PC-3 (cell line): ENCODE results near the gene PCDHB12. TPM values are rescaled to one million over a fixed set of nuclear protein-coding genes. Genes with fewer than 3 reads are reported as not detected.
"Not testable (repeated sequence)": the region's sequence is repeated elsewhere in the genome, so short reads cannot be mapped to it uniquely, and the experiment has no call there.

Source experiments
- ATAC-seq: fragments of 200-7000 bp; cut with Tn5 transposase; 2 replicates; pipeline ENCODE4 v1.9.1; 2020; ENCODE audit warnings: mild to moderate bottlenecking, moderate library complexity
- BruUV-seq: library from RNA; stranded (reverse); fragments of 400-500 nt; replicated peaks from 2 replicates; lab custom pipeline; 2021; lab: Mats Ljungman, UMichigan
- CTCF ChIA-PET: fragments of 300-600 bp; sonication (Branson Sonifier 250); formaldehyde crosslinking; loops from one replicate; lab custom pipeline; 2022; ENCODE audit warnings: antibody characterized with exemption; lab: Charles Lee
- POLR2A ChIA-PET: fragments of 300-600 bp; sonication (Branson Sonifier 250); formaldehyde crosslinking; loops from one replicate; lab custom pipeline; 2022; ENCODE audit warnings: antibody characterized with exemption; ENCODE audit not compliant: unreplicated experiment; lab: Charles Lee
- DNase-seq: peaks from one replicate; pipeline ENCODE4 v3.0.0-alpha.2; 2015
- H2AFZ ChIP-seq: fragments of 300-600 bp; sonication (generic); 2 replicates; pipeline ENCODE4 v1.6.0; 2016; ENCODE audit warnings: antibody characterized with exemption, low read length
- H3F3A ChIP-seq: fragments of 300-600 bp; sonication (generic); one replicate; pipeline ENCODE4 v1.6.0; 2017; ENCODE audit warnings: antibody characterized with exemption, low read length, control low read depth, mild to moderate bottlenecking; ENCODE audit not compliant: unreplicated experiment
- H3K27ac ChIP-seq: fragments of 300-600 bp; sonication (generic); 2 replicates; pipeline ENCODE4 v1.5.1; 2016; ENCODE audit warnings: mild to moderate bottlenecking, low read length
- H3K27me3 ChIP-seq: fragments of 300-600 bp; sonication (generic); 2 replicates; pipeline ENCODE4 v1.6.1; 2016; ENCODE audit warnings: low read length, mixed read lengths
- H3K36me3 ChIP-seq: fragments of 300-600 bp; sonication (generic); 2 replicates; pipeline ENCODE4 v1.6.1; 2016; ENCODE audit warnings: low read depth, mixed run types, low read length, mixed read lengths
- H3K4me1 ChIP-seq: fragments of 300-600 bp; sonication (generic); 2 replicates; pipeline ENCODE4 v1.5.1; 2016; ENCODE audit warnings: low read length; ENCODE audit not compliant: insufficient read depth
- H3K4me2 ChIP-seq: fragments of 300-600 bp; sonication (generic); 2 replicates; pipeline ENCODE4 v1.6.0; 2016; ENCODE audit warnings: low read length
- H3K4me3 ChIP-seq: fragments of 300-600 bp; sonication (generic); 2 replicates; pipeline ENCODE4 v1.5.1; 2016; ENCODE audit warnings: mild to moderate bottlenecking, low read length, mixed read lengths
- H3K79me2 ChIP-seq: fragments of 300-600 bp; sonication (generic); 2 replicates; pipeline ENCODE4 v1.6.1; 2017; ENCODE audit warnings: low read length, mixed read lengths
- H3K9ac ChIP-seq: fragments of 300-600 bp; sonication (generic); 2 replicates; pipeline ENCODE4 v1.6.0; 2016; ENCODE audit warnings: mild to moderate bottlenecking, low read length
- H3K9me2 ChIP-seq: fragments of 300-600 bp; sonication (generic); replicated peaks from 2 replicates; pipeline ENCODE4 v1.6.1; 2016; ENCODE audit warnings: mixed run types, low read length, mixed read lengths
- H3K9me3 ChIP-seq: fragments of 300-600 bp; sonication (generic); 2 replicates; pipeline ENCODE4 v1.6.1; 2016; ENCODE audit warnings: low read length, mixed read lengths
- H4K20me1 ChIP-seq: fragments of 300-600 bp; sonication (generic); 2 replicates; pipeline ENCODE4 v1.6.1; 2016; ENCODE audit warnings: low read length, mixed read lengths
- EZH2 ChIP-seq: fragments of 300-600 bp; sonication (generic); IDR thresholded peaks from one replicate; pipeline ENCODE4 v1.6.1; 2017; ENCODE audit warnings: antibody characterized with exemption, mild to moderate bottlenecking, low read length; ENCODE audit not compliant: unreplicated experiment
- EZH2phosphoT487 ChIP-seq: fragments of 300-600 bp; sonication (generic); IDR thresholded peaks from 2 replicates; pipeline ENCODE4 v1.6.1; 2018; ENCODE audit warnings: mild to moderate bottlenecking, antibody characterized with exemption, low read length, borderline replicate concordance
- intact Hi-C: fragments of 100-400 bp; cut with micrococcal nuclease; formaldehyde crosslinking; loops from 2 replicates; pipeline ENCODE4 v1.9.0; 2023
- total RNA-seq: library from RNA; depleted of rRNA; stranded (reverse); fragments of >200 nt; gene quantifications from 2 replicates; pipeline ENCODE4 v1.2.3, GENCODE V29; 2014
- TF ChIP-seq, protein P1 (sequence below): fragments of 300-600 bp; sonication (generic); conservative IDR thresholded peaks from 2 replicates; pipeline ENCODE4 v1.5.1; 2017; ENCODE audit warnings: antibody characterized with exemption, low read depth, mild to moderate bottlenecking, low read length

The PCDHB12 gene
- total RNA-seq, 1 experiment from 2014 or later, result 0.15 TPM

DNA sequence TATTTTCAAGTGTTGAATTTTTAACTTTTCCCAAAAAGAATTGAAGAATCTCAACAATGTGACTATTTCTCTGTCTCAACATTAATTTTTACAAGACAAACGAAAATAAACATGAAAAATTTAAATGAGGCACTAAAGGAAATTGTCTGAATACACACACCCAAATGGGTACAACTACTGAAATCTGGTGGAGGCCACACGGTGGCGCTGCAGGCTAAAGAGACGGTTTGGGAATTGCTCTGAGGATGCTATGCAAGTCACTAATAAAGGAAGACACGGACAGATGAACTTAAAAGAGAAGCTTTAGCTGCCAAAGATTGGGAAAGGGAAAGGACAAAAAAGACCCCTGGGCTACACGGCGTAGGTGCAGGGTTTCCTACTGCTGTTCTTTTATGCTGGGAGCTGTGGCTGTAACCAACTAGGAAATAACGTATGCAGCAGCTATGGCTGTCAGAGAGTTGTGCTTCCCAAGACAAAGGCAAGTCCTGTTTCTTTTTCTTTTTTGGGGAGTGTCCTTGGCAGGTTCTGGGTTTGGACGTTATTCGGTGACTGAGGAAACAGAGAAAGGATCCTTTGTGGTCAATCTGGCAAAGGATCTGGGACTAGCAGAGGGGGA lies 16.3 kb upstream of the PCDHB12 start, which contains the start of gene PCDHB10:
TSS of gene PCDHB10 (plus strand) at position 244 of the 616 bp plus-strand sequence. CDS start at position 444, 200 bp downstream.
- intact Hi-C loops, result no loop called here
- BruUV-seq, result no TSS peak
- Histone ChIP-seq H3K4me2 (no peak within 1 kb of the TSS), H3K4me1 (no peaks in the 10 kb centered on the region), H3F3A (no peaks in the 10 kb centered on the region), H3K9ac (no peak within 1 kb of the TSS), H3K79me2 (no peaks in the 10 kb centered on the region), H3K9me2 (no peaks in the 10 kb centered on the region), H3K4me3 (no peak within 1 kb of the TSS), H2AFZ (no peak within 1 kb of the TSS), H3K27me3 (no peaks in the 10 kb centered on the region), H3K36me3 (no peaks in the 10 kb centered on the region), H3K27ac (no peak within 1 kb of the TSS), H3K9me3 (peaks cover 3% of the 10 kb centered on the region; the same call in 1 of the 2 replicates), H4K20me1 (no peaks in the 10 kb centered on the region)
- ChIA-PET POLR2A (no interaction called here), CTCF (no interaction called here)
- peak; percentile 41 for DNase-seq
- TF ChIP-seq EZH2, result no peak
- TF ChIP-seq, protein P1, sequence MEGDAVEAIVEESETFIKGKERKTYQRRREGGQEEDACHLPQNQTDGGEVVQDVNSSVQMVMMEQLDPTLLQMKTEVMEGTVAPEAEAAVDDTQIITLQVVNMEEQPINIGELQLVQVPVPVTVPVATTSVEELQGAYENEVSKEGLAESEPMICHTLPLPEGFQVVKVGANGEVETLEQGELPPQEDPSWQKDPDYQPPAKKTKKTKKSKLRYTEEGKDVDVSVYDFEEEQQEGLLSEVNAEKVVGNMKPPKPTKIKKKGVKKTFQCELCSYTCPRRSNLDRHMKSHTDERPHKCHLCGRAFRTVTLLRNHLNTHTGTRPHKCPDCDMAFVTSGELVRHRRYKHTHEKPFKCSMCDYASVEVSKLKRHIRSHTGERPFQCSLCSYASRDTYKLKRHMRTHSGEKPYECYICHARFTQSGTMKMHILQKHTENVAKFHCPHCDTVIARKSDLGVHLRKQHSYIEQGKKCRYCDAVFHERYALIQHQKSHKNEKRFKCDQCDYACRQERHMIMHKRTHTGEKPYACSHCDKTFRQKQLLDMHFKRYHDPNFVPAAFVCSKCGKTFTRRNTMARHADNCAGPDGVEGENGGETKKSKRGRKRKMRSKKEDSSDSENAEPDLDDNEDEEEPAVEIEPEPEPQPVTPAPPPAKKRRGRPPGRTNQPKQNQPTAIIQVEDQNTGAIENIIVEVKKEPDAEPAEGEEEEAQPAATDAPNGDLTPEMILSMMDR, result peak; percentile 60
- no peak for ATAC-seq

DNA sequence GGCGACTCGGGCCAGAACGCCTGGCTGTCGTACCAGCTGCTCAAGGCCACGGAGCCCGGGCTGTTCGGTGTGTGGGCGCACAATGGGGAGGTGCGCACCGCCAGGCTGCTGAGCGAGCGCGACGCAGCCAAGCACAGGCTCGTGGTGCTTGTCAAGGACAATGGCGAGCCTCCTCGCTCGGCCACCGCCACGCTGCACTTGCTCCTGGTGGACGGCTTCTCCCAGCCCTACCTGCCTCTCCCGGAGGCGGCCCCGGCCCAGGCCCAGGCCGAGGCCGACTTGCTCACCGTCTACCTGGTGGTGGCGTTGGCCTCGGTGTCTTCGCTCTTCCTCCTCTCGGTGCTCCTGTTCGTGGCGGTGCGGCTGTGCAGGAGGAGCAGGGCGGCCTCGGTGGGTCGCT lies 14.2 kb upstream of the PCDHB12 start:
- BruUV-seq, ATAC-seq, H3K4me1 ChIP-seq, H3K9ac ChIP-seq, H3K4me2 ChIP-seq, DNase-seq, H4K20me1 ChIP-seq, H3K9me2 ChIP-seq, H3K36me3 ChIP-seq, H3F3A ChIP-seq, H3K27ac ChIP-seq, intact Hi-C loops, H3K27me3 ChIP-seq, H3K79me2 ChIP-seq, H2AFZ ChIP-seq, H3K9me3 ChIP-seq, H3K4me3 ChIP-seq, CTCF ChIA-PET, POLR2A ChIA-PET: not testable (repeated sequence)

- CTCF ChIA-PET, result no interaction called here
- H3K4me2 ChIP-seq, result no peak overlapping the region
- no peaks in the 10 kb centered on the region for H3K27me3 ChIP-seq
- H4K20me1 ChIP-seq, result no peaks in the 10 kb centered on the region
- TF ChIP-seq EZH2phosphoT487 (no peak), EZH2 (no peak)
- TF ChIP-seq, protein P1, result no peak
- H3K36me3 ChIP-seq, result no peaks in the 10 kb centered on the region
- no peak overlapping the region for H3K4me3 ChIP-seq
- intact Hi-C loops, result no loop called here
- no peak overlapping the region for H3K9ac ChIP-seq
- no peaks in the 10 kb centered on the region for H3K4me1 ChIP-seq
- ATAC-seq, result no peak
- POLR2A ChIA-PET, result no interaction called here
- BruUV-seq, result no TSS peak
- H3K27ac ChIP-seq, result no peak overlapping the region
- H2AFZ ChIP-seq, result no peak overlapping the region
- no peaks in the 10 kb centered on the region for H3F3A ChIP-seq
- no peaks in the 10 kb centered on the region for H3K9me2 ChIP-seq
- DNase-seq, result no peak
- no peaks in the 10 kb centered on the region for H3K79me2 ChIP-seq
- peaks cover 3% of the 10 kb centered on the region; the same call in 1 of the 2 replicates for H3K9me3 ChIP-seq
These were observed 12.2 kb upstream of the PCDHB12 start for GRCh38 chr5:141196363-141196762.
